ENCODE measurements around the gene PAIP2.

DNA sequence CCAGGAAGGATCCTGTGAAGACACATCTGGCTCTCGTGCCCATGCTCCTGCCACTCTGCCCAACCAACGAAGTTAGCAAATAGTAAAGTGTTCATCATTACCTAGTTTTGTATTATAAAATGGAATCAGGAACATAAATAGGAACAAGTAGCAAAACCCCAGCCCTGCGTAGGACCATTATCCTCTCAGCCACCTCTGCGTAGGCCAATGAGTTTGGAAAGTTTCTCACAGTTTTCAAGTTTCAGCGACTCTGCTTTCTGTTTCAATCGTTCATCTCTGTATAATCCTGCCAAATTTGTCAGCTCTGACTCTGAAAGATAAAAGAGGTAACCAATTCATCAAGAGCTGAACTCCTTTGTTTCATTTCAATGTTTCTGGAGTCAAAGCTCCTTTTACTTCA lies 72.3 kb downstream of the PAIP2 start:
- TF ChIP-seq POLR2A (IDR thresholded peaks at IDR 0.05; ENCODE audit: low read depth, low read length) (no peak), POLR2AphosphoS5 (IDR thresholded peaks at IDR 0.05; ENCODE audit: low read depth, low read length) (no peak)

Measured in GM12892 (cell line).